Measurements from ENCODE around the gene LEMD3.

DNA sequence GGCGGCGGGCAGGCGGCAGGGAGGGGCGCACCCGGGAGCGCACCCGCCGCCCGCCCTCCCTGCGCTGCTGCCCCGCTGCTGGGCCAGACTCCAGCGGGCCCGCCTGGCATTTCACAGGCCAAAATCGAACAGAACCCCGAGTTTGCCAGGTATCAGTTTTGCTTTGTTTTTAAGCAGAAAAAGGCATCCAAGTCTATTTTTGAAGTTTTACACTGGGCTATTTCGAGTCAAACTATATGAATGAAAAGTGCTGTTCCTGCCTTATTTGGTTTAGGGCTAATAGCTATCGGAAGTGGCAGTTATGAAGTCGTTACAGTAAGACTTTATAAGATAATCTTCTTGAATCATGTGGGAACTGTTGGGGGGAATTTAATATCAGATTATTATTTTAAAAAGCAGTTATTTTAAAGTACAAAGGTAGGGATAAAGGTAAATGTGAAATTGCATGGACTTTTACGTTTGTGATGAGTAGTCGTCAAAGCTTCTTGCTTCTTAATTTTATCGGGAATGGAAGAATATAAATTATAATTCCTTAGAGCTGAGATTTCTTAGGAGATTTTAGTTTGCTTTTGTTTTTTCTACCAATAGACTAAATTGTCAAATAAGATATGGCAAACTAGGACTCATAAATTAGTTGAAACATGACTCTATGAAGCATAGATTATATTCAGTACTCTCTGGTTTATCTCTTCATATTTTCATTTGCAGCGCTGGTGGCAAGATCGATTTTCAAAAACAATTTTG, 110.2 kb downstream of the LEMD3 start:
- TF ChIP-seq, protein P1, sequence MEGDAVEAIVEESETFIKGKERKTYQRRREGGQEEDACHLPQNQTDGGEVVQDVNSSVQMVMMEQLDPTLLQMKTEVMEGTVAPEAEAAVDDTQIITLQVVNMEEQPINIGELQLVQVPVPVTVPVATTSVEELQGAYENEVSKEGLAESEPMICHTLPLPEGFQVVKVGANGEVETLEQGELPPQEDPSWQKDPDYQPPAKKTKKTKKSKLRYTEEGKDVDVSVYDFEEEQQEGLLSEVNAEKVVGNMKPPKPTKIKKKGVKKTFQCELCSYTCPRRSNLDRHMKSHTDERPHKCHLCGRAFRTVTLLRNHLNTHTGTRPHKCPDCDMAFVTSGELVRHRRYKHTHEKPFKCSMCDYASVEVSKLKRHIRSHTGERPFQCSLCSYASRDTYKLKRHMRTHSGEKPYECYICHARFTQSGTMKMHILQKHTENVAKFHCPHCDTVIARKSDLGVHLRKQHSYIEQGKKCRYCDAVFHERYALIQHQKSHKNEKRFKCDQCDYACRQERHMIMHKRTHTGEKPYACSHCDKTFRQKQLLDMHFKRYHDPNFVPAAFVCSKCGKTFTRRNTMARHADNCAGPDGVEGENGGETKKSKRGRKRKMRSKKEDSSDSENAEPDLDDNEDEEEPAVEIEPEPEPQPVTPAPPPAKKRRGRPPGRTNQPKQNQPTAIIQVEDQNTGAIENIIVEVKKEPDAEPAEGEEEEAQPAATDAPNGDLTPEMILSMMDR (optimal IDR thresholded peaks at IDR 0.05 in 1 of 3, IDR thresholded peaks at IDR 0.05 in 1 of 3, conservative IDR thresholded peaks at IDR 0.05 in 1 of 3; ENCODE audit: extremely low read depth in 1 of 3, insufficient read depth in 2 of 3, low read length in 3 of 3), result no peak
- TF ChIP-seq EZH2 (IDR thresholded peaks at IDR 0.05; ENCODE audit: low read length), result no peak
